GM21619 (cell line): ENCODE results near the gene CASP12.

Experiments used
- ATAC-seq: cut with Tn5 transposase; IDR thresholded peaks from one replicate; pipeline ENCODE4 v1.9.1; 2021; ENCODE audit not compliant: unreplicated experiment

Gene CASP12

GRCh38 chr11:104841185-104841584, 57.1 kb downstream of the CASP12 start:
- no peak for ATAC-seq

GRCh38 chr11:104837969-104838639, 60.2 kb downstream of the CASP12 start:
- ATAC-seq, result no peak

DNA sequence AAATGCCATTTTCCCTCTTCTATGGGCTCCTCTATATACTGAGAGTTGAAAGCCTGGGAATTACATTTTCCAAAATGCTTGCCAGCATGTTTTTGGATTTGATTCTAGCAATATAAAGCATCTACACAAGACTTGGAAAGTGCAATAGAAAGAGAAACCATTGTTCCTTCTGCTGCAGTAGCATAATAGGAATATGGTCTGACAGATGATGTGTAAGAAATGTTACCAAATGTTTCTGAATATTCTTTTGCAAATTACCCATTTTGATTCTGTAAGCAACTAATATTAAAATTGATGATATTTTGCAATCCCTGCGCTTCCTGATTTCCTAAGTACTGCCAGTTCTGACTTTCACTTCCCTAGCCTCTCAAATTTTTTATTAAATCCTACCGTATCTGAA, 61.6 kb downstream of the CASP12 start:
- ATAC-seq, result no peak
